Loucy (cell line): ENCODE measurements around the gene L1CAM.

Experiments used
- CTCF ChIP-seq: fragments of 200-600 bp; sonication (generic); conservative IDR thresholded peaks from 2 replicates; pipeline ENCODE4 v1.5.1; 2014; ENCODE audit warnings: mild to moderate bottlenecking, antibody characterized with exemption, low read length
- EZH2phosphoT487 ChIP-seq: fragments of 200-600 bp; IDR thresholded peaks from 2 replicates; pipeline ENCODE4 v1.6.1; 2018; ENCODE audit warnings: antibody characterized with exemption, mild to moderate bottlenecking, moderate library complexity, borderline replicate concordance

DNA sequence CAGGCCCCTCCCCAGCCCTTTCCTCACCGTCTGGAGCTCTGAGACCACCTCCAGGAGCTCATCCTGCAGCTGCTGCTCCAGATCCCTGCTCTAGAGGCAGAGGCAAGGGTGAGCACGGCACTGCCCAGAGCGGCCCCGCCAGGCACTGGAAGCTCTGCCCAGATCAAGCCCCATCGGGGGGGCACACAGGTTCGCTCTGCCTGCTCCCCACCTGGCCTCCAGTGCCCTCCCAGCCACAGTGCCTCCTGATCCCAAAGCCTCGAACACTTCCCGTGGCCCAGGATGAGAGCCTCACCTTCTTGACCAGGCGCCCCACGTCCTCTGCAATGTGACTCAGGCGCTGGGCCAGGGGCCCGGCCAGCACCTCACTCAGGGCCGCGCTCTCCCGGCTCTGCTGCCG, 35.1 kb upstream of the L1CAM start:
- TF ChIP-seq CTCF = no peak
- no peak for TF ChIP-seq EZH2phosphoT487
